D721Med (cell line): ENCODE data around the gene CDYL2.

Source experiments
- DNase-seq: peaks from one replicate; pipeline ENCODE4 v3.0.0; 2011; ENCODE audit warnings: low spot score; ENCODE audit not compliant: insufficient read length
- FAIRE-seq: peaks from 2 replicates; lab custom pipeline; 2011; peaks lifted over from hg19 to GRCh38; lab: Jason Lieb, UNC
- CTCF ChIP-seq: IDR thresholded peaks from 2 replicates; pipeline ENCODE4 v1.5.1; 2012; ENCODE audit warnings: mild to moderate bottlenecking, control low read depth; ENCODE audit not compliant: insufficient read depth; ENCODE audit errors: missing control alignments

CDYL2 gene

GRCh38 chr16:80846275-80846674 lies 41.9 kb upstream of the CDYL2 start:
- DNase-seq = no peak
- TF ChIP-seq CTCF = no peak
- FAIRE-seq = no peak

- no peak for TF ChIP-seq CTCF
- FAIRE-seq (no peak), DNase-seq (no peak)
Measured at GRCh38 chr16:80844395-80844794, 40.0 kb upstream of the CDYL2 start.

GRCh38 chr16:80841231-80841630 lies 36.8 kb upstream of the CDYL2 start:
- TF ChIP-seq CTCF = no peak
- FAIRE-seq (no peak), DNase-seq (no peak)

GRCh38 chr16:80837533-80838147 lies 33.2 kb upstream of the CDYL2 start:
- no peak for FAIRE-seq
- DNase-seq = no peak
- TF ChIP-seq CTCF = no peak

GRCh38 chr16:80836846-80837245 lies 32.4 kb upstream of the CDYL2 start:
- no peak for FAIRE-seq
- DNase-seq = no peak
- TF ChIP-seq CTCF = no peak

GRCh38 chr16:80836202-80836601 lies 31.8 kb upstream of the CDYL2 start:
- DNase-seq = no peak
- no peak for TF ChIP-seq CTCF
- FAIRE-seq = no peak

GRCh38 chr16:80831039-80831438 lies 26.6 kb upstream of the CDYL2 start:
- DNase-seq (no peak), FAIRE-seq (no peak)
- no peak for TF ChIP-seq CTCF
